Measurements from ENCODE around the gene TMEM184B. TPM values are rescaled to one million over a fixed set of nuclear protein-coding genes. Genes with fewer than 3 reads are reported as not detected.

TMEM184B gene
- total RNA-seq, 1 experiment from 2014 or later: 89.7 TPM

DNA sequence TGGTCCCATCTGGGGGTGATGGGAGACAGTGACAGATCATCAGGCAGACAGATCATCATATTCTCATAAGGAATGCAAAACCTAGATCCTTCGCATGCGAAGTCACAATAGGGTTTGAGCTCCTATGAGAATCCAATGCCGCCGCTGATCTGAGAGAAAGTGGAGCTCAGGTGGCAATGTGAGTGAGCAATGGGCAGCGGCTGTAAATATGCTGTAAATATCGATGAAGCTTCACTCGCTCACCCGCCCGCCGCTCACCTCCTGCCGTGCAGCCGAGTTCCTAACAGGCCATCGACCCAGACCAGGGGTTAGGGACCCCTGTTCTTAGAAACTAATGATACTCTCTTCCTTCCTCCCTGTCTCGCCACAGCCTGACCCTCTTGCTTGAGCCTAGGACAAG, 81.8 kb downstream of the TMEM184B start (continued):
- TF ChIP-seq, protein P1, sequence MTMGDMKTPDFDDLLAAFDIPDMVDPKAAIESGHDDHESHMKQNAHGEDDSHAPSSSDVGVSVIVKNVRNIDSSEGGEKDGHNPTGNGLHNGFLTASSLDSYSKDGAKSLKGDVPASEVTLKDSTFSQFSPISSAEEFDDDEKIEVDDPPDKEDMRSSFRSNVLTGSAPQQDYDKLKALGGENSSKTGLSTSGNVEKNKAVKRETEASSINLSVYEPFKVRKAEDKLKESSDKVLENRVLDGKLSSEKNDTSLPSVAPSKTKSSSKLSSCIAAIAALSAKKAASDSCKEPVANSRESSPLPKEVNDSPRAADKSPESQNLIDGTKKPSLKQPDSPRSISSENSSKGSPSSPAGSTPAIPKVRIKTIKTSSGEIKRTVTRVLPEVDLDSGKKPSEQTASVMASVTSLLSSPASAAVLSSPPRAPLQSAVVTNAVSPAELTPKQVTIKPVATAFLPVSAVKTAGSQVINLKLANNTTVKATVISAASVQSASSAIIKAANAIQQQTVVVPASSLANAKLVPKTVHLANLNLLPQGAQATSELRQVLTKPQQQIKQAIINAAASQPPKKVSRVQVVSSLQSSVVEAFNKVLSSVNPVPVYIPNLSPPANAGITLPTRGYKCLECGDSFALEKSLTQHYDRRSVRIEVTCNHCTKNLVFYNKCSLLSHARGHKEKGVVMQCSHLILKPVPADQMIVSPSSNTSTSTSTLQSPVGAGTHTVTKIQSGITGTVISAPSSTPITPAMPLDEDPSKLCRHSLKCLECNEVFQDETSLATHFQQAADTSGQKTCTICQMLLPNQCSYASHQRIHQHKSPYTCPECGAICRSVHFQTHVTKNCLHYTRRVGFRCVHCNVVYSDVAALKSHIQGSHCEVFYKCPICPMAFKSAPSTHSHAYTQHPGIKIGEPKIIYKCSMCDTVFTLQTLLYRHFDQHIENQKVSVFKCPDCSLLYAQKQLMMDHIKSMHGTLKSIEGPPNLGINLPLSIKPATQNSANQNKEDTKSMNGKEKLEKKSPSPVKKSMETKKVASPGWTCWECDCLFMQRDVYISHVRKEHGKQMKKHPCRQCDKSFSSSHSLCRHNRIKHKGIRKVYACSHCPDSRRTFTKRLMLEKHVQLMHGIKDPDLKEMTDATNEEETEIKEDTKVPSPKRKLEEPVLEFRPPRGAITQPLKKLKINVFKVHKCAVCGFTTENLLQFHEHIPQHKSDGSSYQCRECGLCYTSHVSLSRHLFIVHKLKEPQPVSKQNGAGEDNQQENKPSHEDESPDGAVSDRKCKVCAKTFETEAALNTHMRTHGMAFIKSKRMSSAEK (CRISPR knock-in tag; IDR thresholded peaks at IDR 0.05; ENCODE audit: borderline replicate concordance): no peak
- TF ChIP-seq, protein P2, sequence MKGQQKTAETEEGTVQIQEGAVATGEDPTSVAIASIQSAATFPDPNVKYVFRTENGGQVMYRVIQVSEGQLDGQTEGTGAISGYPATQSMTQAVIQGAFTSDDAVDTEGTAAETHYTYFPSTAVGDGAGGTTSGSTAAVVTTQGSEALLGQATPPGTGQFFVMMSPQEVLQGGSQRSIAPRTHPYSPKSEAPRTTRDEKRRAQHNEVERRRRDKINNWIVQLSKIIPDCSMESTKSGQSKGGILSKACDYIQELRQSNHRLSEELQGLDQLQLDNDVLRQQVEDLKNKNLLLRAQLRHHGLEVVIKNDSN (CRISPR knock-in tag; IDR thresholded peaks at IDR 0.05): no peak
- TF ChIP-seq, protein P3, sequence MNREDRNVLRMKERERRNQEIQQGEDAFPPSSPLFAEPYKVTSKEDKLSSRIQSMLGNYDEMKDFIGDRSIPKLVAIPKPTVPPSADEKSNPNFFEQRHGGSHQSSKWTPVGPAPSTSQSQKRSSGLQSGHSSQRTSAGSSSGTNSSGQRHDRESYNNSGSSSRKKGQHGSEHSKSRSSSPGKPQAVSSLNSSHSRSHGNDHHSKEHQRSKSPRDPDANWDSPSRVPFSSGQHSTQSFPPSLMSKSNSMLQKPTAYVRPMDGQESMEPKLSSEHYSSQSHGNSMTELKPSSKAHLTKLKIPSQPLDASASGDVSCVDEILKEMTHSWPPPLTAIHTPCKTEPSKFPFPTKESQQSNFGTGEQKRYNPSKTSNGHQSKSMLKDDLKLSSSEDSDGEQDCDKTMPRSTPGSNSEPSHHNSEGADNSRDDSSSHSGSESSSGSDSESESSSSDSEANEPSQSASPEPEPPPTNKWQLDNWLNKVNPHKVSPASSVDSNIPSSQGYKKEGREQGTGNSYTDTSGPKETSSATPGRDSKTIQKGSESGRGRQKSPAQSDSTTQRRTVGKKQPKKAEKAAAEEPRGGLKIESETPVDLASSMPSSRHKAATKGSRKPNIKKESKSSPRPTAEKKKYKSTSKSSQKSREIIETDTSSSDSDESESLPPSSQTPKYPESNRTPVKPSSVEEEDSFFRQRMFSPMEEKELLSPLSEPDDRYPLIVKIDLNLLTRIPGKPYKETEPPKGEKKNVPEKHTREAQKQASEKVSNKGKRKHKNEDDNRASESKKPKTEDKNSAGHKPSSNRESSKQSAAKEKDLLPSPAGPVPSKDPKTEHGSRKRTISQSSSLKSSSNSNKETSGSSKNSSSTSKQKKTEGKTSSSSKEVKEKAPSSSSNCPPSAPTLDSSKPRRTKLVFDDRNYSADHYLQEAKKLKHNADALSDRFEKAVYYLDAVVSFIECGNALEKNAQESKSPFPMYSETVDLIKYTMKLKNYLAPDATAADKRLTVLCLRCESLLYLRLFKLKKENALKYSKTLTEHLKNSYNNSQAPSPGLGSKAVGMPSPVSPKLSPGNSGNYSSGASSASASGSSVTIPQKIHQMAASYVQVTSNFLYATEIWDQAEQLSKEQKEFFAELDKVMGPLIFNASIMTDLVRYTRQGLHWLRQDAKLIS (CRISPR knock-in tag; IDR thresholded peaks at IDR 0.05; ENCODE audit: borderline replicate concordance): no peak
- TF ChIP-seq NFATC4 (CRISPR knock-in tag; IDR thresholded peaks at IDR 0.05): no peak

GRCh38 chr22:38190581-38190980, 82.2 kb downstream of the TMEM184B start:
- H3K4me3 Mint-ChIP-seq: no peak overlapping the region
- H3K4me1 Mint-ChIP-seq: no peaks in the 10 kb centered on the region
- no peaks in the 10 kb centered on the region for H3K9me3 Mint-ChIP-seq
- no peaks in the 10 kb centered on the region for H3K36me3 Mint-ChIP-seq
- peaks cover 31% of the 10 kb centered on the region for H3K27me3 Mint-ChIP-seq (ENCODE audit: low read depth)
- ATAC-seq (no peak), DNase-seq (ENCODE audit: low spot score) (no peak)
- TF ChIP-seq NR2C2 (CRISPR knock-in tag; IDR thresholded peaks at IDR 0.05) (no peak), SP1 (CRISPR knock-in tag; conservative IDR thresholded peaks at IDR 0.05) (no peak), ZNF263 (CRISPR knock-in tag; IDR thresholded peaks at IDR 0.05; ENCODE audit: low read depth) (no peak), PRDM15 (CRISPR knock-in tag; IDR thresholded peaks at IDR 0.05) (no peak), PREB (CRISPR knock-in tag; IDR thresholded peaks at IDR 0.05; ENCODE audit: borderline replicate concordance) (no peak), ZBTB21 (CRISPR knock-in tag; IDR thresholded peaks at IDR 0.05; ENCODE audit: borderline replicate concordance) (no peak), HMGA2 (CRISPR knock-in tag; IDR thresholded peaks at IDR 0.05) (no peak), MAX (CRISPR knock-in tag; IDR thresholded peaks at IDR 0.05) (no peak), ESRRA (CRISPR knock-in tag; IDR thresholded peaks at IDR 0.05; ENCODE audit: borderline replicate concordance) (no peak), MLX (CRISPR knock-in tag; IDR thresholded peaks at IDR 0.05) (no peak)
- TF ChIP-seq, protein P4, sequence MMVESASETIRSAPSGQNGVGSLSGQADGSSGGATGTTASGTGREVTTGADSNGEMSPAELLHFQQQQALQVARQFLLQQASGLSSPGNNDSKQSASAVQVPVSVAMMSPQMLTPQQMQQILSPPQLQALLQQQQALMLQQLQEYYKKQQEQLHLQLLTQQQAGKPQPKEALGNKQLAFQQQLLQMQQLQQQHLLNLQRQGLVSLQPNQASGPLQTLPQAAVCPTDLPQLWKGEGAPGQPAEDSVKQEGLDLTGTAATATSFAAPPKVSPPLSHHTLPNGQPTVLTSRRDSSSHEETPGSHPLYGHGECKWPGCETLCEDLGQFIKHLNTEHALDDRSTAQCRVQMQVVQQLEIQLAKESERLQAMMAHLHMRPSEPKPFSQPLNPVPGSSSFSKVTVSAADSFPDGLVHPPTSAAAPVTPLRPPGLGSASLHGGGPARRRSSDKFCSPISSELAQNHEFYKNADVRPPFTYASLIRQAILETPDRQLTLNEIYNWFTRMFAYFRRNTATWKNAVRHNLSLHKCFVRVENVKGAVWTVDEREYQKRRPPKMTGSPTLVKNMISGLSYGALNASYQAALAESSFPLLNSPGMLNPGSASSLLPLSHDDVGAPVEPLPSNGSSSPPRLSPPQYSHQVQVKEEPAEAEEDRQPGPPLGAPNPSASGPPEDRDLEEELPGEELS (CRISPR knock-in tag; IDR thresholded peaks at IDR 0.05): no peak
- H3K27ac Mint-ChIP-seq: no peak overlapping the region
- ChIA-PET POLR2A (no interaction called here), CTCF (interaction anchor here (0.8 kb wide), 1 partner anchor 93 kb away, joined by 3 read pairs; no protein-coding TSS in a partner anchor)

Data from WTC11 (cell line).